Thoracic aorta (tissue), 2 donors: ENCODE measurements around the gene MYOM1. TPM values are rescaled to one million over a fixed set of nuclear protein-coding genes. Genes with fewer than 3 reads are reported as not detected.
"Not testable (repeated sequence)": the region's sequence is repeated elsewhere in the genome, so short reads cannot be mapped to it uniquely, and the experiment has no call there.

Experiments used
- ATAC-seq: fragments of 150-250 bp; one replicate; pipeline ENCODE4 v1.8.0; 2017; ENCODE audit warnings: low read depth; ENCODE audit not compliant: insufficient number of reproducible peaks, low FRiP score
- DNase-seq: peaks from one replicate; pipeline ENCODE4 v3.0.0-alpha.2; 2020; ENCODE audit warnings: low spot score
- H3K27ac ChIP-seq, 2 donors: fragments of 200-600 bp; sonication (generic); 1 replicate in 1 of 2; 2 replicates in 1 of 2; pipeline ENCODE4 v1.5.1; 2016; ENCODE audit warnings: mild to moderate bottlenecking in 2 of 2, moderate library complexity in 2 of 2
- H3K27me3 ChIP-seq: fragments of 200-600 bp; sonication (generic); replicated peaks from 2 replicates; pipeline ENCODE4 v1.6.0; 2016; ENCODE audit warnings: mild to moderate bottlenecking; ENCODE audit not compliant: insufficient read depth
- H3K36me3 ChIP-seq: fragments of 200-600 bp; sonication (generic); one replicate; pipeline ENCODE4 v1.5.1; 2016
- H3K4me1 ChIP-seq, 2 donors: fragments of 200-600 bp; sonication (generic); 1 replicate in 1 of 2; 2 replicates in 1 of 2; pipeline versions ENCODE4 v1.5.1 to v1.6.0; 2016; ENCODE audit warnings: low read depth in 2 of 2, mild to moderate bottlenecking in 1 of 2; ENCODE audit not compliant: control insufficient read depth in 1 of 2
- H3K4me3 ChIP-seq: fragments of 200-600 bp; sonication (generic); 2 replicates; pipeline ENCODE4 v1.5.1; 2016; ENCODE audit warnings: mild to moderate bottlenecking
- H3K9me3 ChIP-seq: fragments of 200-600 bp; sonication (generic); 2 replicates; pipeline ENCODE4 v1.5.1; 2016
- CTCF ChIP-seq: fragments of 200-600 bp; sonication (generic); IDR thresholded peaks from one replicate; pipeline ENCODE4 v1.5.1; 2019; ENCODE audit warnings: antibody characterized with exemption
- total RNA-seq, 2 donors: library from RNA; depleted of rRNA; stranded (reverse); fragments of >200 nt; gene quantifications; one replicate each; pipeline versions ENCODE4 v1.1.0 to v1.2.3, GENCODE V29; 2016

The MYOM1 gene
- total RNA-seq, 2 donors from 2014 or later: 16.1 to 27.2 TPM

- Histone ChIP-seq H3K27ac (no peak overlapping the region), H3K9me3 (no peaks in the 10 kb centered on the region), H3K27me3 (no peaks in the 10 kb centered on the region), H3K4me3 (no peak overlapping the region), H3K36me3 (no peaks in the 10 kb centered on the region), H3K4me1 (peaks cover 6 to 9% of the 10 kb centered on the region in 2 donors)
- DNase-seq (no peak), ATAC-seq (no peak)
- TF ChIP-seq CTCF: no peak
Measured at GRCh38 chr18:3025544-3025943, 194.2 kb downstream of the MYOM1 start.

GRCh38 chr18:3023603-3024002 is 196.2 kb downstream of the MYOM1 start:
- DNase-seq, H3K27me3 ChIP-seq, H3K4me1 ChIP-seq, H3K27ac ChIP-seq, H3K4me3 ChIP-seq, H3K9me3 ChIP-seq, ATAC-seq, H3K36me3 ChIP-seq: not testable (repeated sequence)

Other genes starting within 250 kb of the MYOM1 start
- 10 to 100 TPM; 30.6 to 42.3 TPM for gene LPIN2, start 206.8 kb downstream of the MYOM1 start, total RNA-seq
- 100 to 1,000 TPM; 451 to 800 TPM for gene MYL12A, start 27.8 kb upstream of the MYOM1 start, total RNA-seq
- gene MYL12B, start 42.2 kb upstream of the MYOM1 start, total RNA-seq: 100 to 1,000 TPM; 208 to 328 TPM
- 10 to 100 TPM; 42.8 to 91.6 TPM for gene TGIF1, start 230.2 kb upstream of the MYOM1 start, total RNA-seq